HG02678 (cell line): ENCODE data around the gene LRPAP1.
"Not testable (repeated sequence)": the region's sequence is repeated elsewhere in the genome, so short reads cannot be mapped to it uniquely, and the experiment has no call there.

ENCODE experiments used
- ATAC-seq: cut with Tn5 transposase; IDR thresholded peaks from one replicate; pipeline ENCODE4 v1.9.1; 2021; ENCODE audit warnings: mild to moderate bottlenecking, moderate library complexity; ENCODE audit not compliant: unreplicated experiment

Gene LRPAP1

GRCh38 chr4:3520276-3520675, 11.9 kb downstream of the LRPAP1 start:
- no peak for ATAC-seq

- no peak for ATAC-seq
Measured at GRCh38 chr4:3519468-3520264, 12.6 kb downstream of the LRPAP1 start.

GRCh38 chr4:3518941-3519340, 13.3 kb downstream of the LRPAP1 start:
- ATAC-seq, result no peak

- ATAC-seq, result no peak
Measured at GRCh38 chr4:3518511-3518880, 13.7 kb downstream of the LRPAP1 start.

GRCh38 chr4:3517731-3518510, 14.3 kb downstream of the LRPAP1 start:
- ATAC-seq, result no peak

- ATAC-seq, result no peak
Measured at GRCh38 chr4:3516836-3517730, 15.1 kb downstream of the LRPAP1 start.

GRCh38 chr4:3516061-3516835, 16.0 kb downstream of the LRPAP1 start:
- ATAC-seq, result no peak

GRCh38 chr4:3515646-3516045, 16.6 kb downstream of the LRPAP1 start:
- ATAC-seq, result no peak

GRCh38 chr4:3514806-3515501, 17.3 kb downstream of the LRPAP1 start:
- ATAC-seq, result no peak

GRCh38 chr4:3514221-3514780, 17.9 kb downstream of the LRPAP1 start:
- ATAC-seq, result no peak

GRCh38 chr4:3513807-3514206, 18.4 kb downstream of the LRPAP1 start:
- ATAC-seq, result no peak

- no peak for ATAC-seq
Measured at GRCh38 chr4:3512719-3513118, 19.5 kb downstream of the LRPAP1 start.

- ATAC-seq, result no peak
Measured at GRCh38 chr4:3512279-3512678, 19.9 kb downstream of the LRPAP1 start.

- ATAC-seq, result not testable (repeated sequence)
Measured at GRCh38 chr4:3511601-3512000, 20.6 kb downstream of the LRPAP1 start.

GRCh38 chr4:3511187-3511586, 21.0 kb downstream of the LRPAP1 start:
- ATAC-seq, result no peak

GRCh38 chr4:3510481-3510880, 21.7 kb downstream of the LRPAP1 start:
- no peak for ATAC-seq

- ATAC-seq, result no peak
Measured at GRCh38 chr4:3508542-3508941, 23.7 kb downstream of the LRPAP1 start.

GRCh38 chr4:3505231-3505630, 27.0 kb downstream of the LRPAP1 start:
- no peak for ATAC-seq
